Gastroesophageal sphincter (tissue), 4 donors: Measurements from ENCODE around the gene IL22RA1. TPM values are rescaled to one million over a fixed set of nuclear protein-coding genes. Genes with fewer than 3 reads are reported as not detected.

Experiments
- ATAC-seq: fragments of 150-250 bp; one replicate; pipeline ENCODE4 v1.9.1; 2016; ENCODE audit warnings: mild to moderate bottlenecking, moderate library complexity
- H3K27ac ChIP-seq, 4 donors: fragments of 200-600 bp; sonication (generic) in 3 of 4; 1 replicate in 3 of 4; 2 replicates in 1 of 4; pipeline ENCODE4 v1.5.1; 2016 to 2019
- H3K27me3 ChIP-seq: fragments of 200-600 bp; sonication (generic); one replicate; pipeline ENCODE4 v1.5.1; 2019
- H3K36me3 ChIP-seq, 2 donors: fragments of 200-600 bp; sonication (generic); one replicate each; pipeline ENCODE4 v1.5.1; 2019; ENCODE audit warnings: control low read depth in 1 of 2
- H3K4me1 ChIP-seq, 3 donors: fragments of 200-600 bp; sonication (generic); 1 replicate in 2 of 3; 2 replicates in 1 of 3; pipeline ENCODE4 v1.5.1; 2016 to 2019; ENCODE audit warnings: control low read depth in 2 of 3
- H3K4me3 ChIP-seq, 2 donors: fragments of 200-600 bp; sonication (generic); one replicate each; pipeline ENCODE4 v1.5.1; 2019; ENCODE audit warnings: mild to moderate bottlenecking in 1 of 2, moderate library complexity in 1 of 2
- H3K9me3 ChIP-seq, 3 donors: fragments of 200-600 bp; sonication (generic); one replicate each; pipeline ENCODE4 v1.5.1; 2017 to 2019; ENCODE audit warnings: control low read depth in 2 of 3
- CTCF ChIP-seq, 4 experiments: fragments of 200-600 bp in 2 of 4; fragments of 450-650 bp in 2 of 4; sonication (generic) in 1 of 4; IDR thresholded peaks; one replicate each; pipeline ENCODE4 v1.5.1; 2017 to 2019; ENCODE audit warnings: antibody characterized with exemption in 4 of 4, mild to moderate bottlenecking in 2 of 4, moderate library complexity in 2 of 4
- EP300 ChIP-seq: sonication (generic); formaldehyde crosslinking; IDR thresholded peaks from one replicate; pipeline ENCODE4 v1.6.1; 2017; ENCODE audit warnings: antibody characterized with exemption, mild to moderate bottlenecking
- POLR2A ChIP-seq, 2 donors: fragments of 450-650 bp; IDR thresholded peaks; one replicate each; pipeline ENCODE4 v1.6.1; 2017; ENCODE audit warnings: antibody characterized with exemption in 2 of 2, mild to moderate bottlenecking in 2 of 2, moderate library complexity in 1 of 2
- POLR2AphosphoS5 ChIP-seq: sonication (generic); formaldehyde crosslinking; IDR thresholded peaks from one replicate; pipeline ENCODE4 v1.6.1; 2017; ENCODE audit warnings: antibody characterized with exemption
- WGBS, 2 donors: methylation state at CpG; one replicate each; pipeline ENCODE4 v1.1.5; 2018; ENCODE audit warnings: low coverage in 1 of 2; 5-methylcytosine and 5-hydroxymethylcytosine counted together
- total RNA-seq, 4 donors: library from RNA; depleted of rRNA; stranded (reverse); fragments of >200 nt; gene quantifications; one replicate each; pipeline ENCODE4 v1.1.0, GENCODE V29; 2016

Gene IL22RA1
- total RNA-seq, 4 donors from 2014 or later: 0.57 to 0.58 TPM; not detected in 2

GRCh38 chr1:24126672-24127023, 16.3 kb downstream of the IL22RA1 start:
- Histone ChIP-seq H3K4me1 (no peaks in the 10 kb centered on the region), H3K4me3 (no peak overlapping the region), H3K27me3 (no peaks in the 10 kb centered on the region), H3K9me3 (peaks cover 0 to 13% (median 0%) of the 10 kb centered on the region in 3 donors), H3K27ac (no peak overlapping the region), H3K36me3 (no peaks in the 10 kb centered on the region)
- TF ChIP-seq POLR2A (IDR thresholded peaks at IDR 0.05): no peak
- ATAC-seq: no peak
- WGBS, 2 donors: 67 to 73% methylated on average over 3 to 5 of the region's 5 CpGs

GRCh38 chr1:24126018-24126671, 16.8 kb downstream of the IL22RA1 start:
- no peak for ATAC-seq
- TF ChIP-seq POLR2A (IDR thresholded peaks at IDR 0.05) (no peak), POLR2AphosphoS5 (no peak), CTCF (IDR thresholded peaks at IDR 0.05) (no peak), EP300 (no peak)
- WGBS, 2 donors: 11 to 19% methylated on average over 1 to 5 of the region's 6 CpGs

GRCh38 chr1:24125456-24125855, 17.5 kb downstream of the IL22RA1 start:
- ATAC-seq: no peak
- H3K9me3 ChIP-seq: peaks cover 0 to 8% (median 0%) of the 10 kb centered on the region in 3 donors
- H3K27me3 ChIP-seq: no peaks in the 10 kb centered on the region
- H3K36me3 ChIP-seq: no peaks in the 10 kb centered on the region
- peaks cover 0 to 3% (median 1%) of the 10 kb centered on the region in 3 donors for H3K4me1 ChIP-seq
- no peak for TF ChIP-seq EP300
- WGBS, 2 donors: 59 to 64% methylated on average over 2 to 3 of the region's 4 CpGs
- no peak overlapping the region for H3K27ac ChIP-seq
- H3K4me3 ChIP-seq: no peak overlapping the region

More at GRCh38 chr1:24126018-24126671, 16.8 kb downstream of the IL22RA1 start:
- H3K27me3 ChIP-seq: no peaks in the 10 kb centered on the region
- H3K4me3 ChIP-seq: no peak overlapping the region
- no peaks in the 10 kb centered on the region for H3K4me1 ChIP-seq
- no peak overlapping the region for H3K27ac ChIP-seq
- H3K36me3 ChIP-seq: no peaks in the 10 kb centered on the region
- H3K9me3 ChIP-seq: peaks cover 0 to 13% (median 0%) of the 10 kb centered on the region in 3 donors

- H3K36me3 ChIP-seq: no peaks in the 10 kb centered on the region
- TF ChIP-seq CTCF (IDR thresholded peaks at IDR 0.05) (no peak), POLR2AphosphoS5 (no peak), EP300 (no peak), POLR2A (IDR thresholded peaks at IDR 0.05) (no peak)
- no peak overlapping the region for H3K27ac ChIP-seq
- peaks cover 0 to 8% (median 6%) of the 10 kb centered on the region in 3 donors for H3K4me1 ChIP-seq
- no peak overlapping the region for H3K4me3 ChIP-seq
- peaks cover 0 to 3% (median 0%) of the 10 kb centered on the region in 3 donors for H3K9me3 ChIP-seq
- 90% methylated on average over 2 of the region's 2 CpGs; no CpG with 5 or more reads in 1 of the 2 donors for WGBS, 2 donors
- no peaks in the 10 kb centered on the region for H3K27me3 ChIP-seq
- no peak for ATAC-seq
These were observed 18.0 kb downstream of the IL22RA1 start for GRCh38 chr1:24124980-24125379.

GRCh38 chr1:24123611-24124010, 19.3 kb downstream of the IL22RA1 start:
- ATAC-seq: no peak
- WGBS, 2 donors: 88% methylated on average over 2 to 6 of the region's 6 CpGs
- no peak overlapping the region for H3K4me3 ChIP-seq
- no peaks in the 10 kb centered on the region for H3K9me3 ChIP-seq
- TF ChIP-seq POLR2AphosphoS5: no peak
- TF ChIP-seq CTCF (IDR thresholded peaks at IDR 0.05): no peak
- TF ChIP-seq POLR2A (IDR thresholded peaks at IDR 0.05): no peak
- TF ChIP-seq EP300: no peak
- H3K27me3 ChIP-seq: no peaks in the 10 kb centered on the region
- H3K36me3 ChIP-seq: no peaks in the 10 kb centered on the region
- H3K27ac ChIP-seq: no peak overlapping the region
- H3K4me1 ChIP-seq: peaks cover 0 to 14% (median 8%) of the 10 kb centered on the region in 3 donors

GRCh38 chr1:24122776-24123175, 20.2 kb downstream of the IL22RA1 start:
- no peak for ATAC-seq
- no peak for TF ChIP-seq POLR2AphosphoS5
- no peak for TF ChIP-seq POLR2A (IDR thresholded peaks at IDR 0.05)
- TF ChIP-seq CTCF (IDR thresholded peaks at IDR 0.05): no peak
- no peak for TF ChIP-seq EP300
- Histone ChIP-seq H3K4me1 (peaks cover 0 to 14% (median 8%) of the 10 kb centered on the region in 3 donors), H3K36me3 (no peaks in the 10 kb centered on the region), H3K27me3 (no peaks in the 10 kb centered on the region), H3K4me3 (no peak overlapping the region), H3K27ac (no peak overlapping the region), H3K9me3 (no peaks in the 10 kb centered on the region)
- 89% methylated on average over 4 to 7 of the region's 7 CpGs for WGBS, 2 donors
